H54 (cell line): ENCODE data around the gene PRDM16.

ENCODE experiments used
- DNase-seq: peaks from one replicate; pipeline ENCODE4 v3.0.0; 2011; ENCODE audit warnings: low spot score, mixed read lengths; ENCODE audit not compliant: insufficient read length
- FAIRE-seq: peaks from 3 replicates; lab custom pipeline; 2011; peaks lifted over from hg19 to GRCh38; lab: Jason Lieb, UNC
- POLR2A ChIP-seq: IDR thresholded peaks from 2 replicates; pipeline ENCODE4 v1.6.1; 2011; ENCODE audit warnings: low read depth, mild to moderate bottlenecking, low read length

The PRDM16 gene

DNA sequence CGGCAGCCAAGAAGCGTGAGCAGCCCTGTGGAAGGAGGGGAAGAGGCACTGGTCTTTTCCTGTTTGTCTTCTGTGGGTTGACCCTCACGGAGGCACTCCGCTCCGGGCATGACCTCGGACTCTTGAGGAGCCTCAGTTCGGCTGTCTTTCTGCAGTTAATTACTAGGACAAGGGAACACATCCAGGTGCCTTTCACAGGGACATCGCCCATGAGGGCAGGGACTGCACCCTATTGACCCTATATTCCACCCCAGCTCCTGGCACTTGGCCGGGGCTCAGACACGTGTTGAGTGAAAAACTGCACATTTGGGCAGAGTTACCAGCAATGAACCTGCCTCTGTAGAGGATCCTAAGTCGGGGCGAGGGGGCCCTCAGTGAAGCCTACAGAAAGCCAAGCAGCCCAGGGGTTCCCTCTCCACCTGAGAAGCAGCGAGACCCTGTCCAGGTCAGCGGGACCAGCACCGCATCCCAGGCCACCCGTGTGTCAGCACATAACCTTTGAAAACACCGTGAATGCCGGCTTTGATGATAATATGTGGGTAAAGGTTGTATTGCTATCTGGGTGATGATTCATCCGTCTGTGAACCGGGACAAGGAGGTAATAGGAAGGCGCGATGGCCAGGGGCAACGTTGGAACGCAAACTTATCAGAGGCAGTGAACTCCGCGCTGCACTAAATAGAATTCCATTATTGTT lies 224.0 kb downstream of the PRDM16 start:
- DNase-seq (no peak), FAIRE-seq (no peak)
- no peak for TF ChIP-seq POLR2A

GRCh38 chr1:3293563-3294080 lies 224.6 kb downstream of the PRDM16 start:
- DNase-seq (no peak), FAIRE-seq (no peak)
- no peak for TF ChIP-seq POLR2A

GRCh38 chr1:3294450-3294849 lies 225.4 kb downstream of the PRDM16 start:
- no peak for TF ChIP-seq POLR2A
- DNase-seq: no peak
- no peak for FAIRE-seq

DNA sequence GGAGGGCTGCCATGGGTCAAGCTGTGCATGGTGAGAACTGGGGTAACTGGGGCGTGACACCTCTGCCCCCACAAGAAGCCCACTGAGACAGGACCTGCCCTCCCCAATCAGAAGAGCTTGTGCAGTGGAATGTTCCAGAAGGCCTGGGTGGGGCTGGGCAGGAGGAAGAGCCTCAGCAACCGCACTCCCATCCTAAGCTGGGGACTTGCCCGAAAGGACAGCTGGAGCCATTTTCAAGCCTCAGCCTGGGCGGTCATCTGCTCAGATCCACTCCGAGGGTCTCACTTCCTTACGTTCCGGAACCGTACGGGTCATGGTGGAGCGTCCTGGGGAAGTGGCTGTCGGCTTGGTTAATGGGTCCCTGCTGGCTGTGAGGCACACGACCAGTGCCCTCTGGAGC lies 226.8 kb downstream of the PRDM16 start:
- no peak for FAIRE-seq
- TF ChIP-seq POLR2A: no peak
- DNase-seq: no peak

GRCh38 chr1:3296326-3296725 lies 227.3 kb downstream of the PRDM16 start:
- DNase-seq: no peak
- no peak for FAIRE-seq
- no peak for TF ChIP-seq POLR2A

GRCh38 chr1:3296826-3297225 lies 227.8 kb downstream of the PRDM16 start:
- TF ChIP-seq POLR2A: no peak
- DNase-seq (no peak), FAIRE-seq (no peak)

DNA sequence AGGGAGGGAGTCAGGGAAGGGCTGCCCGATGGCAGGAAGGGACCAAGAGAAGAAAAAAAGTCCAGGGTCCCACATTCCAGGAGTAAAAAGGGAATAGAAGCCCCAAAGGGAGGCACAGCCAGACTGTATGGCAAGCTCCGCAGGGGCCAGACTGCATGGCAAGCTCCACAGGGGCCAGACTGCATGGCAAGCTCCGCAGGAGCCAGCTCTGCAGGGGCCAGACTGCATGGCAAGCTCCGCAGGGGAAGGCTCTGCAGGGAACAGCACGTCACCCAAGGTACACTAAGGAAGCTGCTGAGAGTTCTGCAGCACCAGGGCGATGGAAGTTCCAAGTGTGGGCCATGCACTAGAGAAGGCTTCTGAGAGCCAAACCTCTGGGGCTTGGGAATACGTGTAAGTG lies 228.8 kb downstream of the PRDM16 start:
- FAIRE-seq: no peak
- DNase-seq: no peak
- TF ChIP-seq POLR2A: no peak

DNA sequence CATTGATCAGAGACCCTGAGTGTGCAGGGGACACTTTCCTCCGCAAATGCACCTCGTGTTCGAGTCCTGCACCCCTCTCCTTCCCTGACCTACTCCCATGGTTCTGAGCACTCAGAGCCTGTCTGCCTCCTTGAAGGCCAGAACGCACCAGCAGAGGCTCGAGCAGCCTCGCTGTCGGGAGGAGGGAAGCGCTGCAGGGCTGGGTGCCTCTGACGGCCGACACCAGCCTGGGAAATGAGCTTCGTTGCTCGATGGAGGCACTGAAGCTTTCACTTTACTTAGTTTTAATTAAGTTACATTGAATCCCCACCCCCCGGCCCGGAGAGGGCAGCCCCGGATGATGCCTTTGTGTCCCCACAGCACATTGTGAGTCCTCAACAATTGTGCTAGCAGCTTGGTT lies 229.2 kb downstream of the PRDM16 start:
- no peak for TF ChIP-seq POLR2A
- no peak for FAIRE-seq
- DNase-seq: no peak

- no peak for DNase-seq
- no peak for FAIRE-seq
- TF ChIP-seq POLR2A: no peak
These were observed 235.2 kb downstream of the PRDM16 start for GRCh38 chr1:3304246-3304645.

DNA sequence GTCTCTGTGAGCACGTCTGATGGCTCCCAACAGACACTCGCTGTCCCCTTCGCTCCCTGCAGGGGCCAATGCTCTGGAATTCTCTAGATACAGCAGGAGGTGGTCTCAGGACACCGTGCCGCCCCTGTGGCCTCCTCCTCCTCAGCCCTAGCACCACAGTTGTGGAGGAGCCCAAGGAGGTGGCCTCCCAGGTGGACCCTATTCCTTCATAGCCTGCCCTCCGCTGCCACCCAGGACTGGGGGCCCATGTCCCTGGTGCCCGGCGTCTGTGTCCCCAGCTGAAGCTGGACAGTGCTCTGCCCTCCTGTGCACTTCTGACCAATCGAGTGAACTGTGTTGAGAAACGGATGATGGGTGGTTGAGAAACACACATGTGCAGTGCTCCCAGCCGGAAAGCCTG lies 235.7 kb downstream of the PRDM16 start:
- DNase-seq (no peak), FAIRE-seq (no peak)
- no peak for TF ChIP-seq POLR2A

DNA sequence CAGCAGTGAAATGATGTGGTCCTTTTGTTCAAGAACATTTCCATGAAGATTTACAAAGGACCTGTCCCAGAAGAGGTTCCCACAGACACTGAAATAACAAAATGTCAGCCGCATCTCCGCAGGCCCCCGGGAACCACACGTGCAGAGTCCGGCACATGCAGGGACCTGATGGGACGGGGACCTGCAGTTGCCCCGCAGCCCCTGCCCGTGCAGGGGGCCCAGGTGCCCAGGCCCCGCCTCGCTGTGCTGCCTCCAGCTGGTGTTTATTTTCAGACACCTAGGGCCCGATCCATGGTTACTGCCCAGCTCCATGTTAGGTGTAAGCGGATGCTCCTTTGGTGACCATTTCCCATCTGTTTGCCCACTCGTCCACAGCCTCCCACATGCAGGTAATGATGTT lies 236.2 kb downstream of the PRDM16 start:
- no peak for TF ChIP-seq POLR2A
- DNase-seq (no peak), FAIRE-seq (no peak)

DNA sequence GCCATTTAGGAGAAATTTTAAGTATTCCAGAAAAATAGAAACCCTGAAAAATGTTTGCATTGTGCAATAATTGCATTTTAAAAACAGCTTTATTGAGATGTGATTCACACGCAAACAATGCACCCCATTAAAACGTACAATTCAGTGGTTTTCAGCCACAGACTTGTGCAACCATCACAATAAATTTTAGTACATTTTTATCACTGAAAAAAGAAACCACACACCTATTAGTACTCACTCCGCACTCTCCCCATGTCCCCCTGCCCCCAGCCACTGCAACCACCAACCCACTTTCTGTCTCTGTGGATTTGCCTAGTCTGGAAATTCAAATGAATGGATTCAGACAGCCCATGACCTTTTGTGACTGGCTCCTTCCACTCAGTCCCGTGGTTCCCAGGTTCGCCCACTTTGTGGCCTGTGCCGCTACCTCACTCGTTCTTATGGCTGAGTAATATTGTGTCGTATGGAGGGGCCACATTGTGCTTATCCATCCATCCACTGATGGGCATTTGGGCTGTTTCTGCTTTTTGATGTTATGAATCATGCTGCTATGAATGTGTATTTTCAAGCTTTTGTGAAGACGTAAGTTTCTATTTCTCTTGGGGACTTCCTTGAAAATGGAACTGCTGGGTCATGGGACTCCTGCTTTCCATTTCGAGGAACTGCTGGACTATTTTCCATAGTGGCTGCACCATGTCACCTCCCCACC lies 237.7 kb downstream of the PRDM16 start:
- DNase-seq: no peak
- no peak for FAIRE-seq
- TF ChIP-seq POLR2A: no peak

- no peak for TF ChIP-seq POLR2A
- DNase-seq: no peak
- no peak for FAIRE-seq
These were observed 238.4 kb downstream of the PRDM16 start for GRCh38 chr1:3307359-3307758.

DNA sequence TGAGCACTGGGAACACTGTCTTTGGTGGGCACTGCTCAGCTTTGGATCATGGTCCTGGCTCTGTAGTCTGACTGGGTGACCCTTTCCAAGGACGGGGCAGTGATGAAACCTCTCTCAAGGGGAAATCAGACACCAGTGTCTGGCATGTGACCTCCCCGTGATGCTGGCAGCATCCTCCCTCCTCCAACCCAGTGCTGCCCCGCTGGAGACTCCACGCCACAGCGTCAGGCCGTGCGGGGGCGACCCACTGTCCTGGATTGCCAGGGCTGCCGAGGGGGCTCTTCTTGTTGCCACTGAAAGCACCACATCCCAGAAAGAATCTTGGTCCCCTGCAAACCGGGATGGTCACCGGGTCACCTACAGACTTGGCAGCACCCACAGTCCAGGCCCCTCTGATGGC lies 239.1 kb downstream of the PRDM16 start:
- DNase-seq: no peak
- no peak for TF ChIP-seq POLR2A
- FAIRE-seq: no peak

- DNase-seq (no peak), FAIRE-seq (no peak)
- TF ChIP-seq POLR2A: no peak
These were observed 241.9 kb downstream of the PRDM16 start for GRCh38 chr1:3310718-3311400.
